Endothelial cell of umbilical vein (primary cell): ENCODE results near the gene PLXNB3.
A peak's percentile ranks its signal among the peaks of the same experiment; 100 is the strongest.

Experiments
- EZH2 ChIP-seq: IDR thresholded peaks from 2 replicates; pipeline ENCODE4 v1.6.1; 2012; ENCODE audit warnings: borderline replicate concordance, low read depth, mild to moderate bottlenecking, moderate library complexity, low read length, inconsistent platforms; ENCODE audit not compliant: severe bottlenecking
- FOS ChIP-seq: IDR thresholded peaks from 2 replicates; pipeline ENCODE4 v1.6.1; 2011; ENCODE audit warnings: mild to moderate bottlenecking, low read length, moderate library complexity, borderline replicate concordance; ENCODE audit not compliant: insufficient read depth
- GATA2 ChIP-seq: IDR thresholded peaks from 2 replicates; pipeline ENCODE4 v1.7.0; 2011; ENCODE audit warnings: low read depth, mild to moderate bottlenecking, moderate library complexity, mixed read lengths, low read length; ENCODE audit not compliant: insufficient read length, insufficient read depth
- JUN ChIP-seq: IDR thresholded peaks from 2 replicates; pipeline ENCODE4 v1.6.1; 2011; ENCODE audit warnings: borderline replicate concordance, low read depth; ENCODE audit not compliant: insufficient read length, insufficient read depth
- MAX ChIP-seq: IDR thresholded peaks from 2 replicates; pipeline ENCODE4 v1.6.1; 2011; ENCODE audit not compliant: insufficient read depth, insufficient read length
- MYC ChIP-seq: IDR thresholded peaks from one replicate; pipeline ENCODE4 v1.6.1; 2011; ENCODE audit warnings: mild to moderate bottlenecking, low read depth, low read length
- POLR2A ChIP-seq: IDR thresholded peaks from 2 replicates; pipeline ENCODE4 v1.6.1; 2012; ENCODE audit warnings: low read depth, mild to moderate bottlenecking, control low read depth, low read length
- POLR2AphosphoS5 ChIP-seq: IDR thresholded peaks from 2 replicates; pipeline ENCODE4 v1.6.1; 2012; ENCODE audit warnings: low read depth, mild to moderate bottlenecking, control low read depth, low read length, moderate library complexity; ENCODE audit not compliant: insufficient read depth
- TF ChIP-seq, protein P1 (sequence below), 2 donors: IDR thresholded peaks; 1 replicate in 1 of 2; 2 replicates in 1 of 2; pipeline ENCODE4 v1.5.1; 2011; ENCODE audit warnings: low read length in 2 of 2, mild to moderate bottlenecking in 2 of 2, moderate library complexity in 2 of 2, control low read depth in 1 of 2, inconsistent platforms in 1 of 2, low read depth in 1 of 2; ENCODE audit not compliant: insufficient read depth in 1 of 2; ENCODE audit errors: extremely low read depth in 1 of 2

GRCh38 chrX:153723351-153724251 lies 40.4 kb upstream of the PLXNB3 start:
- TF ChIP-seq POLR2A (no peak), MAX (no peak), POLR2AphosphoS5 (no peak), GATA2 (no peak), EZH2 (no peak), JUN (no peak), MYC (peak; percentile 19), FOS (no peak)
- TF ChIP-seq, protein P1, sequence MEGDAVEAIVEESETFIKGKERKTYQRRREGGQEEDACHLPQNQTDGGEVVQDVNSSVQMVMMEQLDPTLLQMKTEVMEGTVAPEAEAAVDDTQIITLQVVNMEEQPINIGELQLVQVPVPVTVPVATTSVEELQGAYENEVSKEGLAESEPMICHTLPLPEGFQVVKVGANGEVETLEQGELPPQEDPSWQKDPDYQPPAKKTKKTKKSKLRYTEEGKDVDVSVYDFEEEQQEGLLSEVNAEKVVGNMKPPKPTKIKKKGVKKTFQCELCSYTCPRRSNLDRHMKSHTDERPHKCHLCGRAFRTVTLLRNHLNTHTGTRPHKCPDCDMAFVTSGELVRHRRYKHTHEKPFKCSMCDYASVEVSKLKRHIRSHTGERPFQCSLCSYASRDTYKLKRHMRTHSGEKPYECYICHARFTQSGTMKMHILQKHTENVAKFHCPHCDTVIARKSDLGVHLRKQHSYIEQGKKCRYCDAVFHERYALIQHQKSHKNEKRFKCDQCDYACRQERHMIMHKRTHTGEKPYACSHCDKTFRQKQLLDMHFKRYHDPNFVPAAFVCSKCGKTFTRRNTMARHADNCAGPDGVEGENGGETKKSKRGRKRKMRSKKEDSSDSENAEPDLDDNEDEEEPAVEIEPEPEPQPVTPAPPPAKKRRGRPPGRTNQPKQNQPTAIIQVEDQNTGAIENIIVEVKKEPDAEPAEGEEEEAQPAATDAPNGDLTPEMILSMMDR (IDR thresholded peaks at IDR 0.05; ENCODE audit: extremely low read depth in 1 of 2, insufficient read depth in 1 of 2, low read depth in 1 of 2, low read length in 2 of 2) = peak; percentile 10 to 48
